Upper lobe of left lung (tissue), 6 donors: ENCODE measurements around the gene GRIA1. TPM values are rescaled to one million over a fixed set of nuclear protein-coding genes. Genes with fewer than 3 reads are reported as not detected.

Experiments used
- ATAC-seq, 2 donors: fragments of 200-7000 bp; cut with Tn5 transposase; one replicate each; pipeline ENCODE4 v1.9.1; 2022; ENCODE audit warnings: mild to moderate bottlenecking in 2 of 2, moderate library complexity in 2 of 2; ENCODE audit not compliant: low FRiP score in 2 of 2
- DNase-seq, 2 donors: peaks; one replicate each; pipeline ENCODE4 v3.0.0-alpha.2; 2019 to 2020
- H3K27ac ChIP-seq, 4 donors: fragments of 200-600 bp; sonication (generic); one replicate each; pipeline ENCODE4 v1.5.1; 2016 to 2019
- H3K27me3 ChIP-seq, 4 donors: fragments of 200-600 bp; sonication (generic); one replicate each; pipeline ENCODE4 v1.5.1; 2017 to 2019
- H3K36me3 ChIP-seq, 4 donors: fragments of 200-600 bp; sonication (generic); one replicate each; pipeline ENCODE4 v1.5.1; 2016 to 2019
- H3K4me1 ChIP-seq, 4 donors: fragments of 200-600 bp; sonication (generic); one replicate each; pipeline ENCODE4 v1.5.1; 2018 to 2019
- H3K4me3 ChIP-seq, 4 donors: fragments of 200-600 bp; sonication (generic); one replicate each; pipeline ENCODE4 v1.5.1; 2017 to 2019; ENCODE audit warnings: mild to moderate bottlenecking in 2 of 4, moderate library complexity in 1 of 4
- H3K9me3 ChIP-seq, 4 donors: fragments of 200-600 bp; sonication (generic); one replicate each; pipeline ENCODE4 v1.5.1; 2018 to 2019
- CTCF ChIP-seq, 6 experiments: fragments of 450-650 bp in 4 of 6; fragments of 200-600 bp in 2 of 6; sonication (generic) in 2 of 6; IDR thresholded peaks; one replicate each; pipeline ENCODE4 v1.5.1; 2016 to 2019; ENCODE audit warnings: antibody characterized with exemption in 6 of 6
- EP300 ChIP-seq, 4 donors: sonication (generic); formaldehyde crosslinking; IDR thresholded peaks; one replicate each; pipeline ENCODE4 v1.5.1; 2017; ENCODE audit warnings: antibody characterized with exemption in 4 of 4, control low read depth in 2 of 4
- POLR2A ChIP-seq, 4 donors: fragments of 450-650 bp; IDR thresholded peaks; one replicate each; pipeline ENCODE4 v1.5.1; 2016 to 2017; ENCODE audit warnings: antibody characterized with exemption in 4 of 4, mild to moderate bottlenecking in 2 of 4
- POLR2AphosphoS5 ChIP-seq, 2 donors: sonication (generic); formaldehyde crosslinking; IDR thresholded peaks; one replicate each; pipeline ENCODE4 v1.5.1; 2017; ENCODE audit warnings: antibody characterized with exemption in 2 of 2
- WGBS, 2 donors: methylation state at CpG; one replicate each; pipeline ENCODE4 v1.1.5; 2017 to 2018; 5-methylcytosine and 5-hydroxymethylcytosine counted together
- total RNA-seq, 6 donors: library from RNA; depleted of rRNA in 4 of 6; stranded (reverse); fragments of >200 nt in 4 of 6; gene quantifications; one replicate each; pipeline versions ENCODE4 v1.1.0 to v1.2.1, GENCODE V29; 2016 to 2021
- donor health status: DM: no; HTN: no; CAD: no; lungs with moderate emphysema.
- donor health status: DM: no; HTN: yes; CAD: no; lungs with severe emphysema.

GRIA1 gene
- total RNA-seq, 6 donors from 2014 or later = 4.3 to 17.8 (median 9.3) TPM

GRCh38 chr5:153756540-153756939, 266.1 kb downstream of the GRIA1 start:
- Histone ChIP-seq H3K4me3 (no peak overlapping the region), H3K27ac (no peak overlapping the region), H3K4me1 (no peaks in the 10 kb centered on the region), H3K36me3 (no peaks in the 10 kb centered on the region), H3K27me3 (no peaks in the 10 kb centered on the region), H3K9me3 (no peaks in the 10 kb centered on the region)
- DNase-seq (no peak), ATAC-seq (no peak)
- TF ChIP-seq POLR2AphosphoS5 (IDR thresholded peaks at IDR 0.05) (no peak), POLR2A (IDR thresholded peaks at IDR 0.05) (no peak), EP300 (IDR thresholded peaks at IDR 0.05) (no peak), CTCF (IDR thresholded peaks at IDR 0.05) (no peak)
- WGBS, 2 donors = 83 to 93% methylated on average over 2 of the region's 2 CpGs

GRCh38 chr5:153765987-153766386, 275.5 kb downstream of the GRIA1 start:
- H3K4me3 ChIP-seq = no peak overlapping the region
- 50 to 56% methylated on average over 1 of the region's 1 CpG for WGBS, 2 donors

GRCh38 chr5:153767221-153768188, 277.0 kb downstream of the GRIA1 start:
- Histone ChIP-seq H3K4me1 (no peaks in the 10 kb centered on the region), H3K4me3 (no peak overlapping the region), H3K36me3 (no peaks in the 10 kb centered on the region), H3K27me3 (no peaks in the 10 kb centered on the region), H3K9me3 (no peaks in the 10 kb centered on the region), H3K27ac (no peak overlapping the region)
- TF ChIP-seq EP300 (IDR thresholded peaks at IDR 0.05) (no peak), POLR2AphosphoS5 (IDR thresholded peaks at IDR 0.05) (no peak), POLR2A (IDR thresholded peaks at IDR 0.05) (no peak), CTCF (IDR thresholded peaks at IDR 0.05) (no peak)
- no peak for ATAC-seq
- 69 to 77% methylated on average over 4 of the region's 4 CpGs for WGBS, 2 donors
- no peak for DNase-seq

More at GRCh38 chr5:153765987-153766386, 275.5 kb downstream of the GRIA1 start:
- H3K27ac ChIP-seq = no peak overlapping the region
- no peaks in the 10 kb centered on the region for H3K27me3 ChIP-seq
- DNase-seq (no peak), ATAC-seq (no peak)
- H3K9me3 ChIP-seq = no peaks in the 10 kb centered on the region
- no peaks in the 10 kb centered on the region for H3K4me1 ChIP-seq
- TF ChIP-seq POLR2A (IDR thresholded peaks at IDR 0.05) (no peak), POLR2AphosphoS5 (IDR thresholded peaks at IDR 0.05) (no peak), EP300 (IDR thresholded peaks at IDR 0.05) (no peak), CTCF (IDR thresholded peaks at IDR 0.05) (no peak)
- H3K36me3 ChIP-seq = no peaks in the 10 kb centered on the region

- no peak overlapping the region for H3K4me3 ChIP-seq
- ATAC-seq (no peak), DNase-seq (no peak)
- 92 to 94% methylated on average over 5 of the region's 5 CpGs for WGBS, 2 donors
- H3K9me3 ChIP-seq = no peaks in the 10 kb centered on the region
- H3K36me3 ChIP-seq = no peaks in the 10 kb centered on the region
- no peaks in the 10 kb centered on the region for H3K27me3 ChIP-seq
- no peak for TF ChIP-seq POLR2AphosphoS5 (IDR thresholded peaks at IDR 0.05)
- no peak for TF ChIP-seq POLR2A (IDR thresholded peaks at IDR 0.05)
- no peak for TF ChIP-seq CTCF (IDR thresholded peaks at IDR 0.05)
- TF ChIP-seq EP300 (IDR thresholded peaks at IDR 0.05) = no peak
- no peaks in the 10 kb centered on the region for H3K4me1 ChIP-seq
- H3K27ac ChIP-seq = no peak overlapping the region
Measured at GRCh38 chr5:153770066-153770465, 279.6 kb downstream of the GRIA1 start.
